HepG2 (cell line): ENCODE results near the gene PRKAG3. TPM values are rescaled to one million over a fixed set of nuclear protein-coding genes. Genes with fewer than 3 reads are reported as not detected.

Source experiments
- GATAD2A ChIP-seq: IDR thresholded peaks from 2 replicates; pipeline ENCODE4 v1.6.1; 2016
- PAF1 ChIP-seq: IDR thresholded peaks from 2 replicates; pipeline ENCODE4 v1.6.1; 2016; ENCODE audit warnings: missing genetic modification reagents, missing compliant biosample characterization
- TBP ChIP-seq: sonication (generic); formaldehyde crosslinking; IDR thresholded peaks from 2 replicates; pipeline ENCODE4 v1.5.0; 2020; ENCODE audit warnings: missing genetic modification reagents
- ZHX1 ChIP-seq: sonication (generic); formaldehyde crosslinking; IDR thresholded peaks from 2 replicates; pipeline ENCODE4 v1.8.1; 2022; ENCODE audit warnings: low read depth, mild to moderate bottlenecking, missing genetic modification reagents
- ZNF230 ChIP-seq: sonication (generic); formaldehyde crosslinking; IDR thresholded peaks from 2 replicates; pipeline ENCODE4 v1.4.0; 2020; ENCODE audit warnings: mild to moderate bottlenecking, missing genetic modification reagents
- ZNF468 ChIP-seq: sonication (generic); formaldehyde crosslinking; IDR thresholded peaks from 2 replicates; pipeline ENCODE4 v1.8.0; 2022; ENCODE audit warnings: mild to moderate bottlenecking, moderate library complexity, missing genetic modification reagents
- ZNF616 ChIP-seq: sonication (generic); formaldehyde crosslinking; IDR thresholded peaks from 2 replicates; pipeline ENCODE4 v1.5.0; 2020; ENCODE audit warnings: low read depth, mild to moderate bottlenecking, missing genetic modification reagents
- ZSCAN29 ChIP-seq: sonication (generic); formaldehyde crosslinking; conservative IDR thresholded peaks from 2 replicates; pipeline ENCODE4 v1.4.0; 2020; ENCODE audit warnings: mild to moderate bottlenecking, missing genetic modification reagents
- polyA plus RNA-seq, 8 experiments: library from polyadenylated mRNA; depleted of rRNA in 3 of 8; stranded (reverse) in 7 of 8; unstranded in 1 of 8; fragments of >200 nt; fragmentation: Illumina TruSeq in 4 of 8; extraction: Trizol in 4 of 8; gene quantifications; 2 replicates each; pipeline versions ENCODE4 v1.2.1 to v1.2.3, GENCODE V29; 2011 to 2016; ENCODE audit warnings: low read depth in 4 of 8, missing spikeins in 1 of 8, mixed read lengths in 1 of 8; ENCODE audit not compliant: insufficient read depth in 1 of 8
- total RNA-seq, 5 experiments: library from RNA; depleted of rRNA; stranded (reverse); fragments of >200 nt; fragmentation: Illumina TruSeq; extraction: Trizol; gene quantifications; 2 replicates each; pipeline ENCODE4 v1.2.3, GENCODE V29; 2016; ENCODE audit warnings: low read depth in 1 of 5
- TF ChIP-seq, protein P1 (sequence below), 2 experiments: sonication (generic) in 1 of 2; formaldehyde crosslinking in 1 of 2; IDR thresholded peaks; 2 replicates each; pipeline versions ENCODE4 v1.6.1 to v1.9.0; 2014 to 2022; ENCODE audit warnings: antibody characterized with exemption in 1 of 2, borderline replicate concordance in 1 of 2, inconsistent platforms in 1 of 2, low read depth in 1 of 2, missing genetic modification reagents in 1 of 2

PRKAG3 gene
- total and polyA plus RNA-seq, 2 of the 13 experiments (the other 11 are each of a cell fraction or from before 2014, with no cell fraction given) = not detected

- TF ChIP-seq, protein P1, sequence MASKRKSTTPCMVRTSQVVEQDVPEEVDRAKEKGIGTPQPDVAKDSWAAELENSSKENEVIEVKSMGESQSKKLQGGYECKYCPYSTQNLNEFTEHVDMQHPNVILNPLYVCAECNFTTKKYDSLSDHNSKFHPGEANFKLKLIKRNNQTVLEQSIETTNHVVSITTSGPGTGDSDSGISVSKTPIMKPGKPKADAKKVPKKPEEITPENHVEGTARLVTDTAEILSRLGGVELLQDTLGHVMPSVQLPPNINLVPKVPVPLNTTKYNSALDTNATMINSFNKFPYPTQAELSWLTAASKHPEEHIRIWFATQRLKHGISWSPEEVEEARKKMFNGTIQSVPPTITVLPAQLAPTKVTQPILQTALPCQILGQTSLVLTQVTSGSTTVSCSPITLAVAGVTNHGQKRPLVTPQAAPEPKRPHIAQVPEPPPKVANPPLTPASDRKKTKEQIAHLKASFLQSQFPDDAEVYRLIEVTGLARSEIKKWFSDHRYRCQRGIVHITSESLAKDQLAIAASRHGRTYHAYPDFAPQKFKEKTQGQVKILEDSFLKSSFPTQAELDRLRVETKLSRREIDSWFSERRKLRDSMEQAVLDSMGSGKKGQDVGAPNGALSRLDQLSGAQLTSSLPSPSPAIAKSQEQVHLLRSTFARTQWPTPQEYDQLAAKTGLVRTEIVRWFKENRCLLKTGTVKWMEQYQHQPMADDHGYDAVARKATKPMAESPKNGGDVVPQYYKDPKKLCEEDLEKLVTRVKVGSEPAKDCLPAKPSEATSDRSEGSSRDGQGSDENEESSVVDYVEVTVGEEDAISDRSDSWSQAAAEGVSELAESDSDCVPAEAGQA (IDR thresholded peaks at IDR 0.05; ENCODE audit: low read depth) = peak; percentile 19; the same call in 1 of the 2 replicates
- TF ChIP-seq, protein P1 (CRISPR knock-in tag; IDR thresholded peaks at IDR 0.05; ENCODE audit: borderline replicate concordance) = peak; percentile 96; the same call in 1 of the 2 replicates
- TF ChIP-seq ZNF616 (CRISPR knock-in tag) (peak; percentile 86), ZNF468 (peak; percentile 81; the same call in 1 of the 2 replicates), ZNF230 (CRISPR knock-in tag) (peak; percentile 96), ZHX1 (CRISPR knock-in tag) (no peak; the same call in 1 of the 2 replicates), TBP (CRISPR knock-in tag) (no peak), ZSCAN29 (peak; percentile 98), GATAD2A (no peak), PAF1 (CRISPR knock-in tag) (no peak)
Measured at GRCh38 chr2:218781691-218782527, 49.7 kb downstream of the PRKAG3 start, which contains the start of gene CYP27A1 (continued).
